ENCODE results near the gene PAIP2B. TPM values are rescaled to one million over a fixed set of nuclear protein-coding genes. Genes with fewer than 3 reads are reported as not detected.

The PAIP2B gene
- total and polyA plus RNA-seq, 4 donors: 1.4 to 10.4 (median 6.0) TPM

DNA sequence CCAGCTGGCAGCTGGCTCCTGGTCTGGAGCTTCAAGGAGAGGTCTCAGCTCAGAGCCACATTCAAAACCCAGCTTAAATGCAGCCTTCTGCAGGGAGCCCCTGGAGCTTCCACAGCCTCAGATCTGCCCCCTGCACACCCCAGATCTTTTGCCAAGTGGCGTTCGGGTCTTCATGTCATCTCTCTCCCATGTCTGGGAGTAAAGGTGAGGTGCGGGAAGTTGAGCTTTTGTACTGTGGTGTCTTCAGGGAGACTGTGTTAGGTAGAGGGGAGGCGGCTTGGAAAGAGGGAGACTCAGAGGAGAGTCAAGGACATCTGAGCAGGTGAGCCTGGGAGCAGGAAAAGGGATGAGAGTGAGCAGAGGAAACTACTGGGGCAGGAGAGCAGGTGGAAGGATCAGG, 71.1 kb downstream of the PAIP2B start:
- Histone ChIP-seq H3K27ac (ENCODE audit: low read depth in 1 of 2, low read length in 1 of 2) (no peak overlapping the region), H3K36me3 (ENCODE audit: control insufficient read depth in 4 of 4, insufficient read depth in 4 of 4, low read length in 4 of 4) (no peaks in the 10 kb centered on the region), H3K9ac (ENCODE audit: insufficient read depth in 1 of 2, low read length in 2 of 2) (no peak overlapping the region), H3K27me3 (ENCODE audit: control insufficient read depth in 3 of 3, insufficient read depth in 3 of 3, low read length in 2 of 3) (peaks cover 0 to 6% (median 0%) of the 10 kb centered on the region in 3 donors), H3K9me3 (ENCODE audit: control insufficient read depth in 4 of 4, insufficient read depth in 3 of 4, low read length in 3 of 4) (no peaks in the 10 kb centered on the region), H3K4me3 (no peak overlapping the region), H3K4me1 (ENCODE audit: control insufficient read depth in 5 of 5, insufficient read depth in 5 of 5, low read length in 5 of 5) (peaks cover 0 to 3% (median 0%) of the 10 kb centered on the region in 5 donors)
- DNase-seq: no peak
- WGBS, 2 donors: 92 to 97% methylated on average over 4 of the region's 4 CpGs
- no peak for TF ChIP-seq CTCF (IDR thresholded peaks at IDR 0.05; ENCODE audit: control extremely low read depth, extremely low read depth)
- ATAC-seq (ENCODE audit: insufficient read depth, low FRiP score): no peak

DNA sequence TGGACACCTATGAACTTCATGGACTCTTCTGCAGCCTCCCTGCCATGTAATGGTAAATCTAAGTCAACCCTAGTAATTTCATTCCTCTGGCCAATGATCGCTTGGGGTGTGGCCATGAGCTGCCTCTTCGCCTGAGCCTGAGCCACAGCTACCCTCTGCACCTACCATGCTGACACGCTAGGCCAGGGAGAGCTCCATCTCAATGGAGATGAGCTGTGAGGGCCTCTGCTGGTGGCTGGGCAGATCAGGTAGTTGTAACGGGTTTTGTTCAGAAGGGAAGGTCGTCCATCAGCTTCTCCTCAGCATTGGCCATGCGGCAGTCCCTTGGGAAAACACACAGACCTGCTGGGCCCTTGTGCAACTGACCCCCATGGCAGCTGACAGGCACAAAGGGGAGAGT, 72.1 kb downstream of the PAIP2B start:
- H3K36me3 ChIP-seq (ENCODE audit: control insufficient read depth in 4 of 4, insufficient read depth in 4 of 4, low read length in 4 of 4): peaks cover 0 to 8% (median 0%) of the 10 kb centered on the region in 4 donors
- no peak overlapping the region for H3K9ac ChIP-seq (ENCODE audit: insufficient read depth in 1 of 2, low read length in 2 of 2)
- DNase-seq (no peak), ATAC-seq (ENCODE audit: insufficient read depth, low FRiP score) (no peak)
- TF ChIP-seq CTCF (IDR thresholded peaks at IDR 0.05; ENCODE audit: control extremely low read depth, extremely low read depth): no peak
- WGBS, 2 donors: 60% methylated on average over 6 of the region's 6 CpGs
- H3K4me3 ChIP-seq: no peak overlapping the region
- H3K9me3 ChIP-seq (ENCODE audit: control insufficient read depth in 4 of 4, insufficient read depth in 3 of 4, low read length in 3 of 4): no peaks in the 10 kb centered on the region
- H3K4me1 ChIP-seq (ENCODE audit: control insufficient read depth in 5 of 5, insufficient read depth in 5 of 5, low read length in 5 of 5): peaks cover 0 to 3% (median 2%) of the 10 kb centered on the region in 5 donors
- peaks cover 0 to 6% (median 0%) of the 10 kb centered on the region in 3 donors for H3K27me3 ChIP-seq (ENCODE audit: control insufficient read depth in 3 of 3, insufficient read depth in 3 of 3, low read length in 2 of 3)
- no peak overlapping the region for H3K27ac ChIP-seq (ENCODE audit: low read depth in 1 of 2, low read length in 1 of 2)

DNA sequence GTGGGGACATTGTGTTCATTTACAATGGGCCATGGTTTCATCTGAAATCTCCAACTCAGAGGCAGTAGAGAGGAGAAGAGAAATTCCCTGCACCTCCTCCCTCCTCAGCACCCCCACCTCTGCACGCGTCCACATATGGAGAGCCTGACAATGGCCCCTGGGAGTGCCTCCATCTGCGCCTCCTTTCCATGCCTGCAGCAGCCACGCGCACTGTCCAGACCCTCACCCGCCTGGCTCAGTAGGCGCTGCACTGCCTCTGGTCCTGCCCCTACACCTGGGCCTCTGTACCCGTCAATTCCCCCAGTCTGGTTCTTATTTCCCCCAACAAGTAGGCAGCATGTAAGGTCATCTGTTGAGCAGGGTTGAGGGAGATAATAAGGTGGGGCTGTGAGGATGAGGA, 72.6 kb downstream of the PAIP2B start:
- peaks cover under 1 to 9% (median 2%) of the 10 kb centered on the region in 4 donors for H3K36me3 ChIP-seq (ENCODE audit: control insufficient read depth in 4 of 4, insufficient read depth in 4 of 4, low read length in 4 of 4)
- peaks cover 0 to 3% (median 2%) of the 10 kb centered on the region in 5 donors for H3K4me1 ChIP-seq (ENCODE audit: control insufficient read depth in 5 of 5, insufficient read depth in 5 of 5, low read length in 5 of 5)
- no peak overlapping the region for H3K27ac ChIP-seq (ENCODE audit: low read depth in 1 of 2, low read length in 1 of 2)
- no peak for TF ChIP-seq CTCF (IDR thresholded peaks at IDR 0.05; ENCODE audit: control extremely low read depth, extremely low read depth)
- H3K9ac ChIP-seq (ENCODE audit: insufficient read depth in 1 of 2, low read length in 2 of 2): no peak overlapping the region
- no peaks in the 10 kb centered on the region for H3K9me3 ChIP-seq (ENCODE audit: control insufficient read depth in 4 of 4, insufficient read depth in 3 of 4, low read length in 3 of 4)
- H3K27me3 ChIP-seq (ENCODE audit: control insufficient read depth in 3 of 3, insufficient read depth in 3 of 3, low read length in 2 of 3): peaks cover 0 to 6% (median 0%) of the 10 kb centered on the region in 3 donors
- DNase-seq (no peak), ATAC-seq (ENCODE audit: insufficient read depth, low FRiP score) (no peak)
- no peak overlapping the region for H3K4me3 ChIP-seq
- WGBS, 2 donors: 85 to 87% methylated on average over 8 of the region's 8 CpGs
